ENCODE data around the gene NUP93. TPM values are rescaled to one million over a fixed set of nuclear protein-coding genes. Genes with fewer than 3 reads are reported as not detected.

NUP93 gene
- total RNA-seq, 1 donor from 2014 or later, result 49.4 TPM

- H3K4me3 ChIP-seq, result no peak overlapping the region
- intact Hi-C loops (cut with DNase I), result no loop called here
- no peak overlapping the region for H3K27ac ChIP-seq
- H3K36me3 ChIP-seq, result peaks cover 88% of the 10 kb centered on the region
- no peak for TF ChIP-seq CTCF (IDR thresholded peaks at IDR 0.05)
- H3K27me3 ChIP-seq (ENCODE audit: low read depth), result no peaks in the 10 kb centered on the region
- no peak for ATAC-seq
- no peak for DNase-seq
- no peaks in the 10 kb centered on the region for H3K4me1 ChIP-seq
- H3K9me3 ChIP-seq, result no peaks in the 10 kb centered on the region
Observed at GRCh38 chr16:56833243-56833970, 103.5 kb downstream of the NUP93 start.

GRCh38 chr16:56835320-56835719 lies 105.4 kb downstream of the NUP93 start:
- peaks cover 85% of the 10 kb centered on the region for H3K36me3 ChIP-seq
- no peaks in the 10 kb centered on the region for H3K9me3 ChIP-seq
- no peak overlapping the region for H3K4me3 ChIP-seq
- H3K27ac ChIP-seq, result no peak overlapping the region
- no peak for ATAC-seq
- DNase-seq, result no peak
- H3K27me3 ChIP-seq (ENCODE audit: low read depth), result no peaks in the 10 kb centered on the region
- no peak for TF ChIP-seq CTCF (IDR thresholded peaks at IDR 0.05)
- intact Hi-C loops (cut with DNase I), result no loop called here
- H3K4me1 ChIP-seq, result no peaks in the 10 kb centered on the region

- Histone ChIP-seq H3K4me1 (no peaks in the 10 kb centered on the region), H3K27me3 (ENCODE audit: low read depth) (no peaks in the 10 kb centered on the region), H3K9me3 (no peaks in the 10 kb centered on the region), H3K36me3 (peaks cover 85% of the 10 kb centered on the region), H3K27ac (peak overlapping the region; percentile 4), H3K4me3 (no peak overlapping the region)
- no peak for TF ChIP-seq CTCF (IDR thresholded peaks at IDR 0.05)
- intact Hi-C loops (cut with DNase I), result no loop called here
- DNase-seq (no peak), ATAC-seq (peak; percentile 64 to 69)
Observed at GRCh38 chr16:56836410-56837230, 106.7 kb downstream of the NUP93 start.

- intact Hi-C loops (cut with DNase I), result no loop called here
- Histone ChIP-seq H3K27ac (peak overlapping the region; percentile 10), H3K27me3 (ENCODE audit: low read depth) (no peaks in the 10 kb centered on the region), H3K36me3 (peaks cover 82% of the 10 kb centered on the region), H3K4me1 (no peaks in the 10 kb centered on the region), H3K4me3 (no peak overlapping the region), H3K9me3 (no peaks in the 10 kb centered on the region)
- ATAC-seq (peak in 1 of 2 donors; percentile 75), DNase-seq (no peak)
- TF ChIP-seq CTCF (IDR thresholded peaks at IDR 0.05), result no peak
Observed at GRCh38 chr16:56838622-56839337, 108.9 kb downstream of the NUP93 start.

- Histone ChIP-seq H3K27me3 (ENCODE audit: low read depth) (no peaks in the 10 kb centered on the region), H3K9me3 (no peaks in the 10 kb centered on the region), H3K27ac (no peak overlapping the region), H3K36me3 (peaks cover 74% of the 10 kb centered on the region), H3K4me3 (no peak overlapping the region), H3K4me1 (no peaks in the 10 kb centered on the region)
- TF ChIP-seq CTCF (IDR thresholded peaks at IDR 0.05), result no peak
- intact Hi-C loops (cut with DNase I), result no loop called here
- DNase-seq (no peak), ATAC-seq (peak in 1 of 2 donors; percentile 4)
Observed at GRCh38 chr16:56841233-56841632, 111.3 kb downstream of the NUP93 start.

Data from lower lobe of right lung (tissue), 2 donors.